Muscle layer of colon (tissue), 2 donors: ENCODE measurements around the gene CD300LD.

Experiments used
- H3K27ac ChIP-seq: one replicate; pipeline ENCODE4 v1.7.0; 2013; ENCODE audit warnings: low read depth, mild to moderate bottlenecking, low read length, moderate library complexity
- H3K27me3 ChIP-seq, 2 donors: one replicate each; pipeline ENCODE4 v1.7.0; 2013; ENCODE audit warnings: low read length in 2 of 2, mild to moderate bottlenecking in 2 of 2; ENCODE audit not compliant: insufficient read depth in 2 of 2, control insufficient read depth in 1 of 2
- H3K36me3 ChIP-seq: one replicate; pipeline ENCODE4 v1.7.0; 2013; ENCODE audit warnings: mild to moderate bottlenecking, low read length; ENCODE audit not compliant: insufficient read depth
- H3K4me1 ChIP-seq: one replicate; pipeline ENCODE4 v1.7.0; 2013; ENCODE audit warnings: mild to moderate bottlenecking, low read length; ENCODE audit not compliant: insufficient read depth
- H3K4me3 ChIP-seq, 2 donors: one replicate each; pipeline ENCODE4 v1.7.0; 2013; ENCODE audit warnings: low read length in 2 of 2, low read depth in 1 of 2, mild to moderate bottlenecking in 1 of 2, moderate library complexity in 1 of 2
- H3K9ac ChIP-seq: one replicate; pipeline ENCODE4 v1.7.0; 2013; ENCODE audit warnings: low read length
- H3K9me3 ChIP-seq: one replicate; pipeline ENCODE4 v1.7.0; 2013; ENCODE audit warnings: mild to moderate bottlenecking, low read length
- donor health status: abdominal sarcoma.
- donor health status: Adenocarcinoma of cecum.

Gene CD300LD

DNA sequence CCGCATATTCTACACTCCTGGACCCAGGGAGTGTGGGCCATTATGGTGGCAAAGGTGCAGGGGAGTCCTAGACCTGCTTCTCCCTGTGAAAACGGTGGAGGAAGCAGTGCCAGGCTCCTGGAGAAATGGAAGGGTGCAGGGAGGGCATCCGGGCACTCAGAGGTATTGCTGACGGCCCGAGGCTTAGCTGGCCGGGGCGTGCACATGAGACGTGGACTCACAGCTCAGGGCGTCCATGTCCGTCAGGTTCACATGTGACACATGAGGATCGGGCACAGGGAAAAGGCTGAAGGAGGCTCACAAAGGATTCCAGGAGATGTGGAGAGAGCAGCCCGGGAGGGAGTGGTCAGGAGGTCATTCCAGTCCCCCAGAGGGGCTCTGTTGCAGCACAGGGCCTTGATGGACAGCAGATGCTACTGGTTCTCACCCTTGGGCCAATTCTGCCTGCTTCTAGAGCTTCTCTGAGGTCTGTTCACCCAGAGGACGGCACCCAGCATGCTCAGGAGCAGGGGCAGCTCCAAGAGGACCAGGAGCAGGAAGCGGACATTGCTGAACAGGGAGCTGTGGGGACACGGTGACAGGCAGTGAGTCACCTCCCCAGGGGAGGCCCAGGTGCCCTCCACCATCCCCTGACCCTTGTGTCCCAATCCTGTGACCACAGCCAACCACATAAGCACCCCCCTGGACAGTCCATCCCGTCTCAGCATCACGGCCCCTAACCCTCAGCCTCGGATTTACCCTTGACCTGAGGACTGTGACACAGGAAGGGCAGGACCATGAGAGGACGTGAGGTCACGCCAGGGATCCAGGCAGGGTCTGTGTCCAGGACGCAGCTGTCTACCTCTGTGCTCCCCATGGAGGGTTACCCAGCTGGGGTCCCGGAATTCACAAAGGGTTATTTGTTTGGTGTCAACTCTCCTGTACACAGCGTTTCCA, 50.6 kb downstream of the CD300LD start:
- Histone ChIP-seq H3K4me3 (no peak overlapping the region), H3K4me1 (no peaks in the 10 kb centered on the region), H3K36me3 (no peaks in the 10 kb centered on the region), H3K9me3 (no peaks in the 10 kb centered on the region), H3K27ac (no peak overlapping the region), H3K9ac (no peak overlapping the region), H3K27me3 (no peaks in the 10 kb centered on the region)

- Histone ChIP-seq H3K9me3 (no peaks in the 10 kb centered on the region), H3K27me3 (no peaks in the 10 kb centered on the region), H3K36me3 (no peaks in the 10 kb centered on the region), H3K27ac (no peak overlapping the region), H3K4me3 (no peak overlapping the region), H3K4me1 (no peaks in the 10 kb centered on the region), H3K9ac (no peak overlapping the region)
Measured at GRCh38 chr17:74539281-74539820, 52.7 kb downstream of the CD300LD start.

- H3K27ac ChIP-seq = no peak overlapping the region
- H3K27me3 ChIP-seq = no peaks in the 10 kb centered on the region
- H3K36me3 ChIP-seq = no peaks in the 10 kb centered on the region
- H3K4me1 ChIP-seq = no peaks in the 10 kb centered on the region
- H3K9ac ChIP-seq = no peak overlapping the region
- H3K4me3 ChIP-seq = no peak overlapping the region
- no peaks in the 10 kb centered on the region for H3K9me3 ChIP-seq
Measured at GRCh38 chr17:74536890-74537289, 55.2 kb downstream of the CD300LD start.

GRCh38 chr17:74532115-74532514, 60.0 kb downstream of the CD300LD start:
- H3K4me3 ChIP-seq = no peak overlapping the region
- H3K27ac ChIP-seq = no peak overlapping the region
- no peak overlapping the region for H3K9ac ChIP-seq
- no peaks in the 10 kb centered on the region for H3K27me3 ChIP-seq
- H3K4me1 ChIP-seq = no peaks in the 10 kb centered on the region
- no peaks in the 10 kb centered on the region for H3K36me3 ChIP-seq
- no peaks in the 10 kb centered on the region for H3K9me3 ChIP-seq

DNA sequence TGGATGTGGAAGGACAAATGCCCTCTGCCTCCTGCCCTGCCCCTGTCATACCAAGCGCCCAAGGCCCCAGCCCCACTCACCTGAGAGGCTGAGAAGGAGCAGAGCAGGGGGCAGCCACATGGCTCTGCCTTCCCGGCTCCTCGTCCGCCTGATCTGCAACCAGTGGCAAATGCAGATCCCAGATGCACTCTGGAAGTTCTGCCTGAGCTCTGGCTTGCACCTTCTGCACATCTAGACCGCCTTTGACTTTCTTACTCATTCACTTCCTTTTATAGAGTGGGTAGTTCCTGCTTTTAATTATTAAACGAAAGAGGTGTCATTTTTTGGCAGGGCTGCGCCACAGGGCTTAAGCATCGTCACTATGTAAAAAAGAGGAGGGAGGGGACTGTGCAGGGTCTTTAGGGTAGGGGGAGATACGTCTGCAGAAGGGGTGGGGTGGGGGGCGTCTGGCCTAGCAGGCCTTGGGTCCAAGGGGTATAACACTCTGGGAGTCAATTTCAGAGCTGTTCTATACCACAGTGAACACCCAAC, 60.8 kb downstream of the CD300LD start, which contains the start of gene CD300LB:
Gene CD300LB (minus strand): TSS at position 245 of the 531 bp plus-strand sequence. CDS start 125 bp downstream, at position 120.
- no peaks in the 10 kb centered on the region for H3K9me3 ChIP-seq
- H3K27me3 ChIP-seq = no peaks in the 10 kb centered on the region
- H3K36me3 ChIP-seq = no peaks in the 10 kb centered on the region
- H3K4me1 ChIP-seq = no peaks in the 10 kb centered on the region
- no peak within 1 kb of the TSS for H3K27ac ChIP-seq
- no peak within 1 kb of the TSS for H3K9ac ChIP-seq
- no peak within 1 kb of the TSS for H3K4me3 ChIP-seq

GRCh38 chr17:74530831-74531150, 61.3 kb downstream of the CD300LD start:
- no peak overlapping the region for H3K27ac ChIP-seq
- no peaks in the 10 kb centered on the region for H3K9me3 ChIP-seq
- H3K36me3 ChIP-seq = no peaks in the 10 kb centered on the region
- H3K9ac ChIP-seq = no peak overlapping the region
- no peak overlapping the region for H3K4me3 ChIP-seq
- H3K4me1 ChIP-seq = no peaks in the 10 kb centered on the region
- no peaks in the 10 kb centered on the region for H3K27me3 ChIP-seq
